ENCODE measurements around the gene RORC. TPM values are rescaled to one million over a fixed set of nuclear protein-coding genes. Genes with fewer than 3 reads are reported as not detected.
"Not testable (repeated sequence)": the region's sequence is repeated elsewhere in the genome, so short reads cannot be mapped to it uniquely, and the experiment has no call there.

The RORC gene
- total RNA-seq, 1 experiment from 2014 or later: not detected

- DNase-seq (ENCODE audit: low read depth): no peak
These were observed 57.2 kb downstream of the RORC start for GRCh38 chr1:151774256-151774922.

GRCh38 chr1:151773702-151774101 lies 57.9 kb downstream of the RORC start:
- DNase-seq (ENCODE audit: low read depth): peak; percentile 17

- DNase-seq (ENCODE audit: low read depth): not testable (repeated sequence)
These were observed 62.3 kb downstream of the RORC start for GRCh38 chr1:151769270-151769669.

DNA sequence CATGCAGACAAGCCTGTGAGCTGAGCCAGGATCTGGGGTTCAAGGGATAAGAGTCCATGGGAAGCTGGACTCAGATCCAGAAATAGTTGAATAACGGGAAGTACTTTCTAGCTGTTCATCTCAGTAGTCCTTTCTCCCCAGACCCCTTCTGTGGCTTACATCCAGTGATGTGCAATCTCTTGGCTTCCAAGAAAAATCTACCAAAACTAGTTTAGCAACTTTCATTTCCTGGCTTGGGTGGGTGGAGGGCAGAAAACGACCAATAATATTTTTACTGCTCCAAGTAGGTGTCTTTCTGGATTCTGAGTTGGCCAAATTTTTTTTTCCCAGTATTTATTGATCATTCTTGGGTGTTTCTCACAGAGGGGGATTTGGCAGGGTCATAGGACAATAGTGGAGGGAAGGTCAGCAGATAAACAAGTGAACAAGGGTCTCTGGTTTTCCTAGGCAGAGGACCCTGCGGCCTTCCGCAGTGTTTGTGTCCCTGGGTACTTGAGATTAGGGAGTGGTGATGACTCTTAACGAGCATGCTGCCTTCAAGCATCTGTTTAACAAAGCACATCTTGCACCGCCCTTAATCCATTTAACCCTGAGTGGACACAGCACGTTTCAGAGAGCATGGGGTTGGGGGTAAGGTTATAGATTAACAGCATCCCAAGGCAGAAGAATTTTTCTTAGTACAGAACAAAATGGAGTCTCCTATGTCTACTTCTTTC lies 63.1 kb downstream of the RORC start:
- not testable (repeated sequence) for DNase-seq (ENCODE audit: low read depth)

GRCh38 chr1:151763990-151764389 lies 67.6 kb downstream of the RORC start:
- peak; percentile 7 for DNase-seq (ENCODE audit: low read depth)

- peak; percentile 75 for DNase-seq (ENCODE audit: low read depth)
These were observed 68.4 kb downstream of the RORC start, which contains the start of gene MRPL9 for GRCh38 chr1:151762941-151763921. TSS of gene MRPL9 (minus strand) at chr1:151763496. CDS start at chr1:151763479, 17 bp downstream.

- DNase-seq (ENCODE audit: low read depth): peak; percentile 7
These were observed 70.8 kb downstream of the RORC start for GRCh38 chr1:151760597-151761385.

DNA sequence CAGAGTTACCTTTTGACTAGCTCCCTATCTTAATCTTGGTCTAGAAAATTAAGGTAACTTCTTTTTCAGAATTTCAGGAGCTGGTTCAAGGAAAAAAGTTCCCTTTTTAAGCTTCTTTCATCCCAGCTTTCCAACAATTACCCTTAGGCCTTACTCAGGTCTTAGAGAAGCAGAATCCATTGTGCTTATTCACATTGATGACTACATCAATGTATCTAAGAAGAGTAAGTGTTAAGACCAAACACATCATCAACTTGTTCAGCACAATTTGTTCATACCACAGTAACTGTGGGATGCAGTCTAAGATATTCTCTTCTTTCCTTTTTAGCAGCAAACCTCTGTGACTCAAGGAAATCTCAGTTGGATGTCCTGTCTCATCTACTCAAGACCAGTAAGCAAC lies 72.4 kb downstream of the RORC start:
- DNase-seq (ENCODE audit: low read depth): no peak

- DNase-seq (ENCODE audit: low read depth): peak; percentile 22
These were observed 75.3 kb downstream of the RORC start for GRCh38 chr1:151756291-151756690.

Other genes with a start within 250 kb of the RORC start
- 15.4 and 19.6 TPM in 2 replicates for gene SNX27, start 219.8 kb downstream of the RORC start, total RNA-seq (2014; rRNA removed; shearing (Covaris generic))
- not detected in 2 replicates for gene CELF3, start 115.0 kb downstream of the RORC start, total RNA-seq (2014; rRNA removed; shearing (Covaris generic))
- gene RIIAD1, start 110.3 kb downstream of the RORC start, total RNA-seq (2014; rRNA removed; shearing (Covaris generic)): not detected in 2 replicates
- gene MRPL9, start 68.3 kb downstream of the RORC start, total RNA-seq (2014; rRNA removed; shearing (Covaris generic)): 101 and 156 TPM in 2 replicates
- 4.6 and 5.5 TPM in 2 replicates for gene TDRKH, start 41.3 kb downstream of the RORC start, total RNA-seq (2014; rRNA removed; shearing (Covaris generic))
- gene LINGO4, start 26.4 kb downstream of the RORC start, total RNA-seq (2014; rRNA removed; shearing (Covaris generic)): not detected in 2 replicates
- gene C2CD4D, start 8.0 kb upstream of the RORC start, total RNA-seq (2014; rRNA removed; shearing (Covaris generic)): not detected in 2 replicates
- not detected in 2 replicates for gene THEM5, start 21.9 kb upstream of the RORC start, total RNA-seq (2014; rRNA removed; shearing (Covaris generic))
- 14.8 and 19.7 TPM in 2 replicates for gene THEM4, start 77.7 kb upstream of the RORC start, total RNA-seq (2014; rRNA removed; shearing (Covaris generic))
- 165 and 220 TPM in 2 replicates for gene S100A10, start 162.1 kb upstream of the RORC start, total RNA-seq (2014; rRNA removed; shearing (Covaris generic))
- 1,017 and 1,277 TPM in 2 replicates for gene S100A11, start 205.2 kb upstream of the RORC start, total RNA-seq (2014; rRNA removed; shearing (Covaris generic))